Kidney capillary endothelial cell (primary cell): Measurements from ENCODE around the gene NAB2.
"Not testable (repeated sequence)": the region's sequence is repeated elsewhere in the genome, so short reads cannot be mapped to it uniquely, and the experiment has no call there.

Experiments used
- DNase-seq: peaks from one replicate; pipeline ENCODE4 v3.0.0-alpha.2; 2018; ENCODE audit warnings: low spot score

The NAB2 gene

DNA sequence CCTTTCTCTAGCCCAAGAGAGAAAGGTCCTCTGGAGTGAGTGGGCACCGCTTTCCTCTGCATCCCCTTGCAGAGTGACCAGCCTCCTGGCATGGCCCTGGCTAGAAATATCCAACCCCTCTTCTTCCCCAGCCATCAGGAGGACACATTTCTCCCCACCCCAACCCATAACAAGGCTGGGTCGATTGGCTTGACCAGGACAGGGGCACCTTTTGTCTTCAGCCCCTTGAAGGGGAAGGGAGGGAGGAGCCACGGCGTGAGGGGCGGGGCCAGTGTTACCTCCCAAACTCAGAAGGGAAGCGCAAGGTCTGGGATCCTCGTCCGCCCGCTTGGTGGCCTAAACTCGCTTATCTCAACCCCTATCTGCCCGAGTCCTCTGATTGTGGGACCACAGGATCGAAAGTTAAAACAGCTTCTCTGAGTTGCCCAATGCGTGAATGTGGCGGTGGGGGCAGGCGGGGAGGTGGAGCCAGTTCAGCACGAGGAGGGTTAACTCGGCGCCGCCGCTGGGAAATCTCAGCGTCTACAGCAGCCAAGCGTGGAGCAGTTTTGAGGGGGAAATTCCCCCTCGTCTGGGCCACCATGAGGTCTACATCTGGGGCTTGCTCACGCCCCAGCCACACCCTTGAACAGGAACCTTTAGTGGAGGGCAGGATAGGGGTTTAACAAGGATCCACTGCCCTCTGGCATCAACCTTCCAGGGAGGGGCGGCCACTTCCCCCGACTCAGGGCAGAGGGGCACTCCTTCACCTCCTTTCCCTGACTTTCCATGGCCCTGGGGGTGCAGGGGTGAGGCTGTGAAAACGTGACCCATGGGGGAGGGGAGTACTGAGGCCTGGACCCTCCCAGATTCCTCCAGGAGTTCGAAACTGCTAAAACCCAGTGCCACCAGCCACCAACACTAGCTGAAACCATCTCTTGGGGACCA, 21.5 kb downstream of the NAB2 start:
- DNase-seq, result no peak

GRCh38 chr12:57111031-57111734, 22.3 kb downstream of the NAB2 start, which contains the start of gene STAT6:
Gene STAT6, minus strand, starts transcription at chr12:57111362. Its CDS starts 3,084 bp downstream, at chr12:57108278.
- peak; percentile 79 for DNase-seq

DNA sequence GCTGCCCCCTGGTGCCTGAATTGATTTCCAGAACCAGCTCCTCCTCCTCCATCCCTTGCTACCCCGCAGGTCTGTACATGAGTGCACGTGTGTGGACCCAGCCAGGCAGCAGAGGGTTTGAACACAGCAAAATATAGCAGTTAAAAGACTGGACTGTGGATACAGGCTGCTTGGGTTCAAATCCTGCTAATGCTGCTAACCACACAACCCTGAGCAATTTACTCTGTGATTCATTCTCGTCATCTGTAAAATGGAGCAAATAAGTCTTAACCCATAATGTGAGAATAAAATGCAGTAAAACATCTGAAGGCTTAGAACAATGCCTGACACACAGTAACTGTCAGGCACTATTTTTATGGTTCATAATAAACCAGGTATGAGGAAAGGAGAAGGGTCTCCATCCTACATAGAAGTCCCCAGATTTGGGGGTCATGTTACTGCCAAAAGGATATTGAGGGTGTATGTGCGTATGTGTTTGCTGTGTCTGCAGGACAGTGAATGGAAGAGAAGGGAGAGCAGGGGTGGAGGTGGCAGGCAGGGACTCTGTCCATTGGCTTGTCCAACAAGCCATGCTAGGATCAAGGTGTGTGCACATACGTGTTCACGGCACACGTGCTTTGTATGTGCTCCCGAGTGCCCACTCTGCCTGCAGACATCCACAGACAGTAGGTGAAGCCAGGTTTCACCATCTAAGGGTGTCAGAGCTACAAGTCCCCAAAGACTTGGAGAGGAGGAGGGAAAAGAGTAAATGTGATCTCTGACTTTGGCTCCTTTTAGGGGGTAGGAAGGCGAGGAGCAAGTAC, 23.8 kb downstream of the NAB2 start:
- DNase-seq, result no peak

DNA sequence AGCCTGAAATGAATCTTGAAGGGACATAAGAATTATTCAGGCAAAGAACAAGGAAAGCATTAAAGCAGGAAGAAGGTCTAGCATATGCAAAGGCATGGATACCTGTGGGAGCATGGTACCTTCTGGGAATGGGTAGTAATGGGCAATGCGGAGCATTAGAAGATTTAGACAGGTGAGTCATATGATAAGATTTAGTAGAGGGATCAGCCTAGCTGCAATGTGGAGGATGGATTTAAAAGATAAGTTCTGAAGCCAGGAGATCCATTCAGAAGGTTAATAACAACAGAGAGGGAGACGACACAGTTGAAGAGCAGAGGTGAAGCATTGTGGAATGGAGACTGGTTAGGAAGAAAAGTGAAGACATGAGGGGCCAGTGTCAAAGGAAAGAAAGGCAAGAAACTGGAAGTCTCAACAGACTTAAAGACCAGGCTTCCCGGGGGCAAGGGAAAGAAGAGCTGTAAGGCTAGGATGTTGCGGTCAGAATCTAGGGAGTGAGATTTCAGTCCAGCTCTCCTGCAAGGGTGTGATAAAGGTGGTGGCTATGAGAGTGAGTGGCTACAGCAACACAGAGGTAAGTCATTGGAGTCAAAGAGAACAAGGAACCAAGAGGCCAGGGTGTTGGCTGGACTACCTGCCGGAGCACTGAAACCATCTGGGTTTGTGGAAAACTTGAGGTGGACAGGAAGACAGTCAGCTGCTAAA, 27.8 kb downstream of the NAB2 start:
- no peak for DNase-seq

- no peak for DNase-seq
Measured at GRCh38 chr12:57118711-57119271, 29.9 kb downstream of the NAB2 start.

DNA sequence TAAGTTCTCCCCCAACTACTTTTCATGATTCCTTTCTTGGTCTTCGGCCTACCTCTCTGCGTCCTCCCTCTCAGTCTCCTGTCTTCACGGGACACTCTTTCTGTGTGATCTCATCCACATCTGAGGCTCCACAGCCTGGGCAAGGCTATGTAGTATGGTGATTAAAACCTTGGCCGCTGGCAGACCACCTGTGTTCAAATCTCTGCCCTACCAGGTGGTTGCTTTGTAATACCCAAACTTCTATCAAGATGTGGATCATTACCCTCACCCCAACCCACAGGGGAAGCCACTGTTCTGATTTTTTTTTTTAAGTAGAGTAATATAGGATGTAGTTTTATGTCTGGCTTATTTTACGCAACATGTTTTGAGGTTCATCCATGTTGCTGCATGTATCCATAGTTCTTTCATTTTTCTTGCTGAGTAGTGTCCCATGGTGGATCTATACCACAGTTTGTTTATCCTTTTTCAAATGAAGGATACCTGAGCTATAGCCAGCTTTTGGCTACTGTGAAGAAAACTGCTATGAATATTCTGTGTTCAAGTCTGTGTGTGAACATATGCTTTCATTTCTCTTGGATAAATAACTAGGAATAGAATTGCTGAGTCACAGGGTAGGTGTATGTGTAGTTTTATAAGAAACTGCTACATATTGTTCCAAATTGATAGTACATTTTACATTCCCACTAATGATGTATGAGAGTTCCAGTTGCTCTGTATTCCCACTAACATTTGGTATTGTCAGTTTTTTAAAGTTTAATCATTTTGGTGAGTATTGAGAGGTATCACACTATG, 30.6 kb downstream of the NAB2 start:
- no peak for DNase-seq

GRCh38 chr12:57120718-57121117, 31.8 kb downstream of the NAB2 start:
- DNase-seq, result not testable (repeated sequence)

- DNase-seq, result no peak
Measured at GRCh38 chr12:57123813-57124212, 34.9 kb downstream of the NAB2 start.

DNA sequence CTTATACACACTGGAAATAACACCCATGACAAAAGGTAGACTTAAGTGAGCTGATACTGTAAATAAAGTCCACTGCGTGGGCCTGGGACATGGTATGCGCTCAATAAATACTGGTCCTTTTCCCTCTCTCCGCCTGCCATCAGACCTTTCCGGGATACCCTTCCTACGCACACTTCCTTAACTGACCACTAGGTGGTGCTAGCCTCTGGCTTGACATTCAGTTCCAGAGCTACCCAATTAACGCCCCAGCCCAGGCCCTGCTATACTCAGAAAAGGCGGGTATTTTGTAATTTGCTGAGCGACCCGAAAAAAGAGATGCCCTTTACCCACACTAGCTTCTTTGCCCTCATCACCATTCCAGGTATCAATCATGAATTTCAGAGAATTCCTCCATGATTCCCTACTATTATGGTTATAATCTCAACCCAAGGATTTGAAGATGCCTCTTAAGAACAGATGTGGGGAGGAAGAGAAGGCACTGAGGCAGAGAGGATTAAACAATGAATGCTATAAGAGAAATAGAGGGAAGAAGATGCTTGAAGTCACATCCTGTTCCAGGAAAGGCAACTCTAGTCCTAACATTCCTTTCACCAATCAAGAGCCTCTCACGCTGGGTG, 35.5 kb downstream of the NAB2 start:
- peak; percentile 70 for DNase-seq

GRCh38 chr12:57126061-57126460, 37.1 kb downstream of the NAB2 start:
- DNase-seq, result no peak

DNA sequence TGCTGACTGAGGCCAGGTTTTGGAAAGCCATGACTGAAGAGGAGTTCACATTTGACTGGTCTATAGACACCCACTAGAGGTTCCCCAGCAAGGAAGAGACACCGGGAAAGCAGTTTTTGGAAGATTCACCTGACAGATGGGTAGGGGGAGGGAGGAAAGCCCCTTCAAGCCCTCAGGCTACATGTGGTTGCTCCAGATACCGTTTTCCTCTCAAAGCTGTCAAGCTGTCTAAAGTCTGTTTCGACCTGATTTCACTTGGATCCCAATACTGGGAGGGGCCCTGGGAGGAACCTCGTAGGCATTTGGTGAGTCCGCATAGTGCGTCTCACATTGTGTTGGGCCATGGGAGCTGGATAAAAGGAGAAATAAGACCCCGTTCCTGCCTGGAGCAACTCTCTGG, 37.6 kb downstream of the NAB2 start:
- no peak for DNase-seq

DNA sequence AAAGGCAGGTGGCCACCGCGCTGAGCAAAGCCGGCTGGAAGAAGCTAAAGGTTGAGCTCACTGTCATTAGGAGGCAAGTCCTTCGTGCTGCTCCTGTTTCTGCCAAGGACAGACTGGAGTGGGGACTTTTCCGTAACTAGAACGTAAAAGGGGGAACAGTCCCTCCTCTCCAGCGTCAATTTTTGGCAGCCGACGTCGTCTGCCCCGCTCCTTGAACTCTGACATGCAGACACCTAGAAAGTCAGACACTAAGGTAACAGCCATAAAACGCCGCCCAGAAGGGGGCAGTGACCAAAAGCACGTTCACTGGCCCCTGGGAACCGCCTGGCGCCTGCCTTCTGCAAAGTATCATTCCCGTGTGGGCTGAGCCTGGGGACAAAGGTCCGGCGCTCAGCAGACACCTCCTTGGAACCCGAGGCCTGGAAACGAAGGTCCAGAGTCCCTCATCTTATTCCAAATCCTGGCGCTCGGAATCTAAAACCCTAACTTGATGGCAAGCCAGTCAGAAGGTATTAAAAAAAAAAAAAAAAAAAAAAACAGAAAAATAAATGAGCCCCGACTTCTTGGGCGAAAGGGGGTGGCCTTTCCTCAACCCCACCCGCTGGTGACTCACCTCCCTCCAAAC, 38.3 kb downstream of the NAB2 start:
- no peak for DNase-seq

DNA sequence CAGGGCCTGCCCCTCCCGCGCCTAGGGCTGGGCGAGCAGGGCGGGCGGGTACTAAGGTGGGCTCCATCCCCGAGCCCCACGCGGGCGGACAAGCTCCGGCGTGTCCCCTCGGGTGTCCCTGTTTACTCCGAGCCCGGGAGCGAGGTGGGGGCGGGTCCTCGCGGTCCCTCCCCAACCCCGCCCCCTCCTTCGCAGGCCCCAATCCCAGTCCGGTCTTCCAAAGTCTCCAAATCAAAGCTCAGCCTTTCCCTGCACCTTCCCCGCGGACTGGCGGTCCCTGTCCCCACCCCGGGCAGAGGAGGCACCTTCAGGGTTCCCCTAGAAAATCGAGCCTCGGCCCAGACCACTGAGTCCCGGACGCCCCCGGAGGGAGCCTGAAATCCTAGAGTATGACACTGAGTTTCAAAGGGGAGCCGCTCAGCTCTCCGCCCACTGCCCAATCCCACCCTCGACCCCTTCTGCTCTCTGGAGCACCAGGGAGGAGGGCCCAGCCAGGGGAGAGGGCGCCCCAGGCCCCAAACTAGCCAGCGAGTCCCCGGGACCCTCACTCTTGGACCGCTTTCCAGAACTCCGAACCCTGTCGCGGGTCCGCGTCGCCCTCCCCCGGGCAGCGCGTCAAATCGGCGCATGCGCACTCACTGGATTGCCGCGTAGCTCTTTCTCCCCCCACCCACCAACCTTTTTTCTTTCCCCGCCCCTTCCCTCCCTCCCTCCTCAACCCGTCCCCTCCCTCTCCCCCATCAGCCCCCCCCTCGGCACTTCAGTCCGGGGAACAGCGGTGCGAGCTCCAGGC, 39.0 kb downstream of the NAB2 start, which contains the start of gene LRP1:
TSS of gene LRP1 (plus strand) at position 758 of the 793 bp plus-strand sequence. CDS start 482 bp downstream, outside the sequence.
- DNase-seq, result peak; percentile 35

DNA sequence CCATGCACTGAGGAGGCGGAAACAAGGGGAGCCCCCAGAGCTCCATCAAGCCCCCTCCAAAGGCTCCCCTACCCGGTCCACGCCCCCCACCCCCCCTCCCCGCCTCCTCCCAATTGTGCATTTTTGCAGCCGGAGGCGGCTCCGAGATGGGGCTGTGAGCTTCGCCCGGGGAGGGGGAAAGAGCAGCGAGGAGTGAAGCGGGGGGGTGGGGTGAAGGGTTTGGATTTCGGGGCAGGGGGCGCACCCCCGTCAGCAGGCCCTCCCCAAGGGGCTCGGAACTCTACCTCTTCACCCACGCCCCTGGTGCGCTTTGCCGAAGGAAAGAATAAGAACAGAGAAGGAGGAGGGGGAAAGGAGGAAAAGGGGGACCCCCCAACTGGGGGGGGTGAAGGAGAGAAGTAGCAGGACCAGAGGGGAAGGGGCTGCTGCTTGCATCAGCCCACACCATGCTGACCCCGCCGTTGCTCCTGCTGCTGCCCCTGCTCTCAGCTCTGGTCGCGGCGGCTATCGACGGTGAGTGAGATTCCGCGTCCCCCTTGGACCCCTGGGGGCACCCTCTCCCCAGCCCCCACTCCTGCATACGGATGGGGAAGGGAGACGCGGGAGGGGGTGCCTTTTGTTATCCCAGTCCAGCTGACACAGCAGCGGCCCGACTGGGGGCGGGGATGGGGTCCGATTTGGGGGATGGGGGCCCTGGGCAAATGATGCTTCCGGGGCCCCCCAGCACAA, 39.8 kb downstream of the NAB2 start:
- DNase-seq, result no peak

GRCh38 chr12:57129321-57129842, 40.5 kb downstream of the NAB2 start:
- no peak for DNase-seq

DNA sequence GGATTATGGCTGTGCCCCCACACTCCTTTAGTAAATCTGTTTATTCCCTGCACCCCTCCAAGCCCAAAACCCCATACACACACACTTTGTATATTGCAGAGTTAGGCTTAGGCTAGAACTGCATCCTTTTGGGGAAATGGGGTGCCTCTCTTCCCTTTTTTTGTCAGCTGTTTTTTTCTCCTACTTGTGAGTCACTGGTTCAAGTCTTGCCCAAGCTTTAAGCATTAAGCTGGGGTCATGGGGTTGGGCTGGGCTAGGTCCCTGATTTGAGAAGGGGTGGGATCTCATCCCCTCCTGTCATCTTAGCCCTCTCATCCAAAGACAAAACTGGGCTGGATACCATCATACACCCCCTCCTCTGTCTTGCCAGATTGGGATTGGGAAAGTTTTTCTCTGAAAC, 41.0 kb downstream of the NAB2 start:
- no peak for DNase-seq

- DNase-seq, result no peak
Measured at GRCh38 chr12:57130941-57131340, 42.0 kb downstream of the NAB2 start.
